ENCODE results near the gene IL1R2. TPM values are rescaled to one million over a fixed set of nuclear protein-coding genes. Genes with fewer than 3 reads are reported as not detected.

IL1R2 gene
- total and polyA plus RNA-seq, 4 donors = 7.3 to 902 (median 64.1) TPM

DNA sequence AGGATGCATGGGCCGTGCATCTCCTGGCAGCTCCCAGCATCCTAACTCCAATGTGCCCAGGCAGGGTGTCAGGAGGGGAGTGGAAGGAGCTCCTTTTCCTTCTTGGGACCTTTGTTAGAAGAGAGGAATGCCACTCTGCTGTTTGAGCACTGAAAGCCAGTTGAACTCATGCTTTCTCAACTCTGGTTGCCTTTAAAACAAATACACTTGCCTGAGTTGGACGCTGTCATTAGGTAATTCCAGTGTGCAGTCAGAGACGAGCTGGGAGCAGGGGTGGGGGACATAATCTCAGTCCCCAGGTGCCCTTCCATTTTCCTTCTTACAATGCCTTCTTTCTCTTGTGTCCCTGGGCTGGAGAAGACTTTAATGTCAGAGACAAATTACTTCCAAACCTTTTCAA, 44.4 kb upstream of the IL1R2 start:
- 84 to 92% methylated on average over 3 of the region's 3 CpGs for WGBS, 2 donors
- no peak overlapping the region for H3K27ac ChIP-seq (ENCODE audit: low read depth in 1 of 2, low read length in 1 of 2)
- no peak overlapping the region for H3K9ac ChIP-seq (ENCODE audit: insufficient read depth in 1 of 2, low read length in 2 of 2)
- no peak for ATAC-seq (ENCODE audit: insufficient read depth, low FRiP score)
- H3K4me3 ChIP-seq = no peak overlapping the region
- no peak for TF ChIP-seq CTCF (IDR thresholded peaks at IDR 0.05; ENCODE audit: control extremely low read depth, extremely low read depth)
- H3K27me3 ChIP-seq (ENCODE audit: control insufficient read depth in 3 of 3, insufficient read depth in 3 of 3, low read length in 2 of 3) = no peaks in the 10 kb centered on the region
- no peak for DNase-seq
- H3K36me3 ChIP-seq (ENCODE audit: control insufficient read depth in 4 of 4, insufficient read depth in 4 of 4, low read length in 4 of 4) = no peaks in the 10 kb centered on the region
- H3K9me3 ChIP-seq (ENCODE audit: control insufficient read depth in 4 of 4, insufficient read depth in 3 of 4, low read length in 3 of 4) = no peaks in the 10 kb centered on the region
- no peaks in the 10 kb centered on the region for H3K4me1 ChIP-seq (ENCODE audit: control insufficient read depth in 5 of 5, insufficient read depth in 5 of 5, low read length in 5 of 5)

DNA sequence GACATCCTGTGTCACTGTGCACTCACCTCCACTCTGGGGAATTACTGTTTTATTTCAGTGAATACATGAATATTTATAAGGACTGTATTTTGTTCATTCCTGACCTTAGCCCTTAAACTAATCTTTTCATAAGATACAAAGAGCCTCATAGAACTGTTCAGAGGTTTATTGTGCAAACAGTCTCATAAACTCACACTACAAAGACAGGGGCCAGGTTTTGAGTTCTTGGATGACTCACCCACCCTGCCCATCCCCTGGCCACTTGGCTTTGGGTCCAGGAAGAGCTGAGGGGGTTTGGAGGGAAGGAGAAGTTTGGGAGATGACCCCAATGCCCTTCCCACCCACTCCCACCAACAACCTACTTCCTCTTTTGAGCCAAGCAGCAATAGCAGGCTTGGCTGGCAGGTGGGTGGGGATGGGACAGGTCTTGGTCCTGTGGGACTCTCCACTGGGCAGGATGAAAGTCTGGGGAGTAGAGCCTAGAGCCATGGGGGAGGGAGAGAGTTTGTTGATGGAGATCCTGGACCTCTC, 43.1 kb upstream of the IL1R2 start:
- ATAC-seq (ENCODE audit: insufficient read depth, low FRiP score) (no peak), DNase-seq (no peak)
- Histone ChIP-seq H3K36me3 (ENCODE audit: control insufficient read depth in 4 of 4, insufficient read depth in 4 of 4, low read length in 4 of 4) (no peaks in the 10 kb centered on the region), H3K9ac (ENCODE audit: insufficient read depth in 1 of 2, low read length in 2 of 2) (no peak overlapping the region), H3K4me1 (ENCODE audit: control insufficient read depth in 5 of 5, insufficient read depth in 5 of 5, low read length in 5 of 5) (no peaks in the 10 kb centered on the region), H3K27ac (ENCODE audit: low read depth in 1 of 2, low read length in 1 of 2) (no peak overlapping the region), H3K9me3 (ENCODE audit: control insufficient read depth in 4 of 4, insufficient read depth in 3 of 4, low read length in 3 of 4) (no peaks in the 10 kb centered on the region), H3K4me3 (no peak overlapping the region), H3K27me3 (ENCODE audit: control insufficient read depth in 3 of 3, insufficient read depth in 3 of 3, low read length in 2 of 3) (no peaks in the 10 kb centered on the region)
- TF ChIP-seq CTCF (IDR thresholded peaks at IDR 0.05; ENCODE audit: control extremely low read depth, extremely low read depth) = no peak

DNA sequence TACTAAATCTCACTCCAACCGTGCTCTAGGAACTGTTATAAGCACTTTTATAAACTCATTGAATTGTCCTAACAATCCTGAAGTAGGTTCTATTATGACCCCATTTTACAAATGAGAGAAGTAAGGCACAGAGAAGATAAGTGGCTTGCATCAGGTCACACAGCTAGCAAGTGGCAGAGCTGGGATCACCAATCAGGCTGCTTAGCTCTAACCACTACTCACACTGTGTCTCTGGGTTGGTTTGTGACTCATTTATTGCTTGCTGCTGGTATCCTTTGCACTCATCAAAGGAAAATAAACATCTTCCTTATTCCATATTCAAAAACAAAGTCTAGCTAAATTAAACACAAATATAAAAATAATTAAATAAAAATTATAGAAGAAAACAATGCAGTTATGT, 42.5 kb upstream of the IL1R2 start:
- no peak for ATAC-seq (ENCODE audit: insufficient read depth, low FRiP score)
- no peak overlapping the region for H3K4me3 ChIP-seq
- no peaks in the 10 kb centered on the region for H3K27me3 ChIP-seq (ENCODE audit: control insufficient read depth in 3 of 3, insufficient read depth in 3 of 3, low read length in 2 of 3)
- H3K9me3 ChIP-seq (ENCODE audit: control insufficient read depth in 4 of 4, insufficient read depth in 3 of 4, low read length in 3 of 4) = peaks cover 0 to 2% (median 0%) of the 10 kb centered on the region in 4 donors
- 80 to 81% methylated on average over 1 of the region's 1 CpG for WGBS, 2 donors
- H3K9ac ChIP-seq (ENCODE audit: insufficient read depth in 1 of 2, low read length in 2 of 2) = no peak overlapping the region
- no peak for TF ChIP-seq CTCF (IDR thresholded peaks at IDR 0.05; ENCODE audit: control extremely low read depth, extremely low read depth)
- no peaks in the 10 kb centered on the region for H3K4me1 ChIP-seq (ENCODE audit: control insufficient read depth in 5 of 5, insufficient read depth in 5 of 5, low read length in 5 of 5)
- no peaks in the 10 kb centered on the region for H3K36me3 ChIP-seq (ENCODE audit: control insufficient read depth in 4 of 4, insufficient read depth in 4 of 4, low read length in 4 of 4)
- H3K27ac ChIP-seq (ENCODE audit: low read depth in 1 of 2, low read length in 1 of 2) = no peak overlapping the region
- DNase-seq = no peak

- 60% methylated on average over 1 of the region's 1 CpG for WGBS, 2 donors
- no peak for TF ChIP-seq CTCF (IDR thresholded peaks at IDR 0.05; ENCODE audit: control extremely low read depth, extremely low read depth)
- no peak overlapping the region for H3K27ac ChIP-seq (ENCODE audit: low read depth in 1 of 2, low read length in 1 of 2)
Measured at GRCh38 chr2:101951296-101951695, 40.5 kb upstream of the IL1R2 start.

More at GRCh38 chr2:101951296-101951695, 40.5 kb upstream of the IL1R2 start:
- H3K4me1 ChIP-seq (ENCODE audit: control insufficient read depth in 5 of 5, insufficient read depth in 5 of 5, low read length in 5 of 5) = no peaks in the 10 kb centered on the region
- ATAC-seq (ENCODE audit: insufficient read depth, low FRiP score) = no peak
- peaks cover 0 to 2% (median 0%) of the 10 kb centered on the region in 4 donors for H3K9me3 ChIP-seq (ENCODE audit: control insufficient read depth in 4 of 4, insufficient read depth in 3 of 4, low read length in 3 of 4)
- no peak overlapping the region for H3K4me3 ChIP-seq
- H3K9ac ChIP-seq (ENCODE audit: insufficient read depth in 1 of 2, low read length in 2 of 2) = no peak overlapping the region
- H3K36me3 ChIP-seq (ENCODE audit: control insufficient read depth in 4 of 4, insufficient read depth in 4 of 4, low read length in 4 of 4) = no peaks in the 10 kb centered on the region
- no peaks in the 10 kb centered on the region for H3K27me3 ChIP-seq (ENCODE audit: control insufficient read depth in 3 of 3, insufficient read depth in 3 of 3, low read length in 2 of 3)
- no peak for DNase-seq
